AG04450 (cell line): Measurements from ENCODE around the gene GBGT1. TPM values are rescaled to one million over a fixed set of nuclear protein-coding genes. Genes with fewer than 3 reads are reported as not detected.

ENCODE experiments used
- CTCF ChIA-PET: fragments of 300-600, 350-600 bp; formaldehyde crosslinking; extraction: SDS; loops from one replicate; lab custom pipeline; 2022; ENCODE audit warnings: antibody characterized with exemption, inconsistent platforms; lab: Charles Lee
- POLR2A ChIA-PET: fragments of 350-600 bp; formaldehyde crosslinking; extraction: SDS; loops from one replicate; lab custom pipeline; 2021; ENCODE audit warnings: antibody characterized with exemption, inconsistent platforms; lab: Yijun Ruan, JAX
- DNase-seq: peaks from one replicate; pipeline ENCODE4 v3.0.0-alpha.2; 2011; ENCODE audit warnings: low read depth, low spot score
- H3K27ac ChIP-seq: one replicate; pipeline ENCODE4 v1.5.1; 2012; ENCODE audit warnings: low read depth, low read length, control low read depth
- H3K27me3 ChIP-seq: one replicate; pipeline ENCODE4 v1.6.0; 2012; ENCODE audit warnings: low read length; ENCODE audit not compliant: control insufficient read depth, insufficient read depth
- H3K4me3 ChIP-seq: 2 replicates; pipeline ENCODE4 v1.5.1; 2011; ENCODE audit warnings: mild to moderate bottlenecking, low read depth, low read length, control low read depth
- H3K9me3 ChIP-seq: 2 replicates; pipeline ENCODE4 v1.5.1; 2012; ENCODE audit warnings: low read length; ENCODE audit not compliant: control insufficient read depth, insufficient read depth
- polyA plus RNA-seq: library from polyadenylated mRNA; depleted of rRNA; stranded (reverse); fragments of >200 nt; gene quantifications from 2 replicates; pipeline ENCODE4 v1.2.3, GENCODE V29; 2011
- TF ChIP-seq, protein P1 (sequence below): IDR thresholded peaks from 2 replicates; pipeline ENCODE4 v1.5.1; 2011; ENCODE audit warnings: low read depth, low read length, control low read depth, inconsistent platforms

Gene GBGT1
- polyA plus RNA-seq, 1 experiment = 3.5 TPM

DNA sequence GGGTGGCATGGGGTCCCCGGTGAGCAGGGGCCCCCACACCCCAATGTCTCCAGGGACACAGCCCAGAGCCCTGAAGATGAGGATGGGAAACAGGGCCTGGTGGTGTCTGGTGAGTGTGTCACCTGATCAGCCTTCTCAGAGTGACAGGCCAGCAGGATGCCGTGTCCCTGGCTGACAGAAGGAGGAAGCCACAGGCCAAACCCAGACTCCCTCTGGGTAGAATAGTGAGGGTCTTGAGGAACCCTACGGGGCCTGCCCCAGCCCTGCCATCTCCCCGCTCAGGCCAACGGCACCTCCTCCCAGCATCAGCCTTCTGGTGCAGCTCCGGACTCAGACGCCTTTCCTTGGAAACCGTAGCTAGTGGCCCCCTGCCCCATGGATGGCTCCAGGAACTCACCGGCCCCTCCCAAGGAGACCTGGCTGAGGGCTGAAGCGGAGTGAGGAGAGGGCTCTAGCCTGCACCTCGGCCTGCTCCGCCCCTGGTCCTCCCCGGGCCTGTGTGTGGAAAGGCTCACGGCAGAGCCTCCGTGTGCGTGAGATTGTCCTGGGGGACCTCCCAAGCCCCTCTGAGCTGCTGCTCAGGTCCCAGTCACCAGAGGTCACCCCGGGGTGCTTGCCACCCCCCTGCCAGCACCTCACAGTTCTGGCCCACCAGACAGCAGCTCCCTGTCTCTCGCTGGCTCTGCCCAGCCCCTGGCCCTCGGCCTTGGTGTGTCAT is 48.7 kb downstream of the GBGT1 start:
- no peak for DNase-seq
- Histone ChIP-seq H3K9me3 (no peaks in the 10 kb centered on the region; the same call in 1 of the 2 replicates), H3K27me3 (no peaks in the 10 kb centered on the region), H3K4me3 (no peak overlapping the region), H3K27ac (no peak overlapping the region)
- ChIA-PET CTCF (interaction anchor here (0.6 to 3.9 kb wide), 6 partner anchors 12 to 71 kb away, joined by 5 to 25 read pairs (median 8); no protein-coding TSS in a partner anchor), POLR2A (interaction anchor here (0.8 kb wide), 1 partner anchor 19 kb away, joined by 3 read pairs; no protein-coding TSS in a partner anchor)
- TF ChIP-seq, protein P1, sequence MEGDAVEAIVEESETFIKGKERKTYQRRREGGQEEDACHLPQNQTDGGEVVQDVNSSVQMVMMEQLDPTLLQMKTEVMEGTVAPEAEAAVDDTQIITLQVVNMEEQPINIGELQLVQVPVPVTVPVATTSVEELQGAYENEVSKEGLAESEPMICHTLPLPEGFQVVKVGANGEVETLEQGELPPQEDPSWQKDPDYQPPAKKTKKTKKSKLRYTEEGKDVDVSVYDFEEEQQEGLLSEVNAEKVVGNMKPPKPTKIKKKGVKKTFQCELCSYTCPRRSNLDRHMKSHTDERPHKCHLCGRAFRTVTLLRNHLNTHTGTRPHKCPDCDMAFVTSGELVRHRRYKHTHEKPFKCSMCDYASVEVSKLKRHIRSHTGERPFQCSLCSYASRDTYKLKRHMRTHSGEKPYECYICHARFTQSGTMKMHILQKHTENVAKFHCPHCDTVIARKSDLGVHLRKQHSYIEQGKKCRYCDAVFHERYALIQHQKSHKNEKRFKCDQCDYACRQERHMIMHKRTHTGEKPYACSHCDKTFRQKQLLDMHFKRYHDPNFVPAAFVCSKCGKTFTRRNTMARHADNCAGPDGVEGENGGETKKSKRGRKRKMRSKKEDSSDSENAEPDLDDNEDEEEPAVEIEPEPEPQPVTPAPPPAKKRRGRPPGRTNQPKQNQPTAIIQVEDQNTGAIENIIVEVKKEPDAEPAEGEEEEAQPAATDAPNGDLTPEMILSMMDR = no peak

DNA sequence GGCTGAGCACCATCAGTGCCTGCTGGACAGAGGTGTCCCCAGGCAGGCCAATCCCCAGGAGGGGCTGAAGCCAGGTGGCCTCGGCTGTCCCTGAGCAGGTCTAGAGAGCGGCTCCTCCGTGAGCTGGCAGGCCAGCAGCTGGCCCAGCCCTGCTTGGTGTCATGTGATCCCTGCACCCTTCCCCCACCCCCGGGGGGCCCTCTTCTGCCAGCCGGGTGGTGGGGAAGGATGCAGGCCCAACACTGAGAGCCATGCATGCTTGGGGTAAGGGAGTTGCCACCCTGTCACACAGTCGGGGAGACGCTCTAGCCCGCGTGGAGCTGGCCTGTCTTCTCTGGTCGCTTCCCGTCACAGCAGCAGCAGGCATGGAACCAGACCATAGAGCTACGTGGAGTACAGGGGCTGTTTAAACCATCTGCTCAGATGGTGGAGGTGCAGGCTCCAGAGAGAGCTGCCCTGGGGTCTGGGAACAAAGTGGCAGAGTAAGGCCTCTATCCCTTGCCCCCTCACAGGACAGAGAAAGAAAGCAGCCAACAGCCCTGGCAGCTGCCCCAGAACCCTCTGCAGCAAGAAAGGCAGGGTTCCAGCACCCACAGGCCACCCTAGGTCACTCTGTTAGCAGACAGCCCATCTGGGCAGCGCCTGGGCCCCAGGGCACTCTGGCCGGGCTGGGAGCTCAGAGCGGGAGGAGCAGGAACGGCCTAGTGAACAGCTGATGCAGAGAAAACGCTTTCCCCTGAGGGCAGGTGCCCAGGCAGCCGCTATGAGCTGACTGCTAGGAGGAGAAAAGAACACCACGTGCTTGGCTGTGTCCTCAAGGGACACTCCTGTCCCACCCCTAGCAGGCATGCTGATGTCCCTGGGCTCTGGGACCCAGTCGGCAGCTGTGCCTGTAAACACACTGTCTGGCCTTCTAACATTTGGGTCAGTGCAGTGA is 49.5 kb downstream of the GBGT1 start:
- DNase-seq = no peak
- POLR2A ChIA-PET = interaction anchor here (0.8 kb wide), 1 partner anchor 20 kb away, joined by 3 read pairs; no protein-coding TSS in a partner anchor

DNA sequence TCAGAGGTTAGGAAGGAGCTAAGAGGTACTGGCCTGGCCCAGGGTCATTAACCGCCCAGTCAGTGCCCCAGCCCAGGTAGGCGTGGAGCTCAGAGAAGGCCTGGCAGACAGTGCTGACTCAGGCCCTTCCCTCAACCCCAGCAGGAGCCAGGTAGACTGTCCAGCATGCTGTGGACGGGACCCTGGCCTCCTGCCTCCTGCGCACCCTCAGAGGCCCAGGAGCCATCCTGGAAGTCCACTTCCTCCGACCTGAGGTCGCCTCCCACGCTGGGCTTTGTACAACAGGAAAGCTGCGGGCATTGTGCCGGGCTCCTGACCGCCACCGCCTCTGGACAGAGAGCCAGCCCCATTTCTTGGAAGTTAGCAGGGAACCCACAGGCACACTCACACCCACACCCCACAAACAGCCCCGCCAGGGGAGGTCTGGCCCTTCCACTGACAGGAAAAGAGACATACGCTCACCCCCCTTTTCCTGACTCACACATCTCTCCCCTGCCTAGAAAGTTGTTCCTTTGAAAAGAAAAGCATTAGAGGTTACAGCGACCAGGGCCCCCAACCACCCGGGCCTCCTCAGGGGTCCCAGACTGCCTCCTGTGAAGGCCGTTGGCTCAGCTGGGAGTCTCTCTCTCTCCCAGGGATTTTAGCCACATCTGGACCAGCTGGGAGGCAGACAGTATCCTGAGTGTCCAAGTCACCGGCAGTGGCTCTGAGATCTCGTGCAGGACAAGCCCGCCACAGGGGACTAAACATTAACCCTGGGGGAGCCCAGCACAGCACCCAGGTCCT is 50.4 kb downstream of the GBGT1 start:
- TF ChIP-seq, protein P1 = no peak
- H3K27me3 ChIP-seq = no peaks in the 10 kb centered on the region
- no peak overlapping the region for H3K4me3 ChIP-seq
- H3K27ac ChIP-seq = peak overlapping the region; percentile 3
- H3K9me3 ChIP-seq = no peaks in the 10 kb centered on the region; the same call in 1 of the 2 replicates
- ChIA-PET CTCF (interaction anchor here (2.1 to 15.9 kb wide), 3 partner anchors 11 to 72 kb away, joined by 6 to 264 read pairs (median 14); no protein-coding TSS in a partner anchor), POLR2A (no interaction called here)
- no peak for DNase-seq

More for the DNA sequence above, 49.5 kb downstream of the GBGT1 start:
- Histone ChIP-seq H3K4me3 (no peak overlapping the region), H3K27ac (peak overlapping the region; percentile 3), H3K9me3 (no peaks in the 10 kb centered on the region; the same call in 1 of the 2 replicates), H3K27me3 (no peaks in the 10 kb centered on the region)
- TF ChIP-seq, protein P1 = no peak
- CTCF ChIA-PET = interaction anchor here (0.6 to 15.9 kb wide), 5 partner anchors 12 to 72 kb away, joined by 5 to 264 read pairs (median 6); no protein-coding TSS in a partner anchor

DNA sequence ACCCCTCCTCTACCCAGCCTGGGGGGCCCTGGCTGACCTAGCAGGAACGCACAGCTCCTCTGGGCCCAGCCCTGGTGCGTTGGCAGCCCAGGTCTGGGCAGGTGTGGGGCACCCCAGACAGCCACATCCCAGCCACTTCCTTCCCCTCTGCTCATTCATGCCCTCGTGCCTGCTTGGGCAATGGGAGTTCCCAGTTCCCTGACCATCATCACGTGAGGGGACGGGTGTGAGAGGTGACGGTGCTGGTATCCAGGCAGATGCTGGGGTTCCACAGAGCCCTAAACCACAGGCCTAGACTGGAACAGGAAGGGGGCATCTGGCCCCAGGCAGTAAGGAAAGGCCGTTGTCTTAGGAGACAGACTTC is 51.1 kb downstream of the GBGT1 start:
- no peaks in the 10 kb centered on the region; the same call in 1 of the 2 replicates for H3K9me3 ChIP-seq
- POLR2A ChIA-PET = no interaction called here
- no peak overlapping the region for H3K27ac ChIP-seq
- DNase-seq = no peak
- TF ChIP-seq, protein P1 = no peak
- no peak overlapping the region for H3K4me3 ChIP-seq
- CTCF ChIA-PET = interaction anchor here (2.6 to 15.9 kb wide), 2 partner anchors 10 to 33 kb away, joined by 14 to 264 read pairs; no protein-coding TSS in a partner anchor
- no peaks in the 10 kb centered on the region for H3K27me3 ChIP-seq
